ENCODE results near the gene RASGRP4. TPM values are rescaled to one million over a fixed set of nuclear protein-coding genes. Genes with fewer than 3 reads are reported as not detected.

RASGRP4 gene
- total RNA-seq, 1 donor, result not detected

GRCh38 chr19:38437917-38438316 lies 11.9 kb upstream of the RASGRP4 start:
- TF ChIP-seq, protein P1, sequence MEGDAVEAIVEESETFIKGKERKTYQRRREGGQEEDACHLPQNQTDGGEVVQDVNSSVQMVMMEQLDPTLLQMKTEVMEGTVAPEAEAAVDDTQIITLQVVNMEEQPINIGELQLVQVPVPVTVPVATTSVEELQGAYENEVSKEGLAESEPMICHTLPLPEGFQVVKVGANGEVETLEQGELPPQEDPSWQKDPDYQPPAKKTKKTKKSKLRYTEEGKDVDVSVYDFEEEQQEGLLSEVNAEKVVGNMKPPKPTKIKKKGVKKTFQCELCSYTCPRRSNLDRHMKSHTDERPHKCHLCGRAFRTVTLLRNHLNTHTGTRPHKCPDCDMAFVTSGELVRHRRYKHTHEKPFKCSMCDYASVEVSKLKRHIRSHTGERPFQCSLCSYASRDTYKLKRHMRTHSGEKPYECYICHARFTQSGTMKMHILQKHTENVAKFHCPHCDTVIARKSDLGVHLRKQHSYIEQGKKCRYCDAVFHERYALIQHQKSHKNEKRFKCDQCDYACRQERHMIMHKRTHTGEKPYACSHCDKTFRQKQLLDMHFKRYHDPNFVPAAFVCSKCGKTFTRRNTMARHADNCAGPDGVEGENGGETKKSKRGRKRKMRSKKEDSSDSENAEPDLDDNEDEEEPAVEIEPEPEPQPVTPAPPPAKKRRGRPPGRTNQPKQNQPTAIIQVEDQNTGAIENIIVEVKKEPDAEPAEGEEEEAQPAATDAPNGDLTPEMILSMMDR (IDR thresholded peaks at IDR 0.05; ENCODE audit: insufficient read depth, low read depth, low read length), result no peak
- no peak overlapping the region for H3K4me3 ChIP-seq (ENCODE audit: low read depth, low read length)
- no peak for DNase-seq (ENCODE audit: low read depth)

- no peak for DNase-seq (ENCODE audit: low read depth)
- TF ChIP-seq, protein P1 (IDR thresholded peaks at IDR 0.05; ENCODE audit: insufficient read depth, low read depth, low read length), result no peak
- no peak overlapping the region for H3K4me3 ChIP-seq (ENCODE audit: low read depth, low read length)
Measured at GRCh38 chr19:38437295-38437694, 11.3 kb upstream of the RASGRP4 start.

GRCh38 chr19:38434549-38435051 lies 8.6 kb upstream of the RASGRP4 start:
- TF ChIP-seq, protein P1 (IDR thresholded peaks at IDR 0.05; ENCODE audit: insufficient read depth, low read depth, low read length), result no peak
- DNase-seq (ENCODE audit: low read depth), result no peak
- no peak overlapping the region for H3K4me3 ChIP-seq (ENCODE audit: low read depth, low read length)

- no peak within 1 kb of the TSS for H3K4me3 ChIP-seq (ENCODE audit: low read depth, low read length)
- TF ChIP-seq, protein P1 (IDR thresholded peaks at IDR 0.05; ENCODE audit: insufficient read depth, low read depth, low read length), result no peak
- DNase-seq (ENCODE audit: low read depth), result peak; percentile 11
Measured at GRCh38 chr19:38433268-38433733, 7.3 kb upstream of the RASGRP4 start, which contains the start of gene RYR1. Gene RYR1 (plus strand): TSS chr19:38433691. CDS start chr19:38433830, 139 bp downstream.

DNA sequence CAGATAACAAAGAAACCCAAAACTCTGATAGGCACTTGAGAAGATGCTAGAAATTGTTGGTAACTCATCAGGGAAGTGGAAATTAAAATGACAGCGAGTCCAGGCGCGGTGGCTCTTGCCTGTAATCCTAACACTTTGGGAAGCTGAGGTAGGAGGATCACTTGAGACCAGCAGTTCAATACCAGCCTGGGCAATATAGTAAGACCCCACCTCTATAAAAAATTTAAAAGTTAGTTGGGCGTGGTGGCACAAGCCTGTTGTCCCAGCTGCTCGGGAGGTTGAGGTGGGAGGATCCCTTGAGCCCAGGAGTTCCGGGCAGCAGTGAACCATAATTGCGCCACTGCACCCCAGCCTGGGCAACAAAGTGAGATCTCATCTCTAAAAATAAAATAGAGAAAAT lies 4.9 kb upstream of the RASGRP4 start:
- H3K4me3 ChIP-seq (ENCODE audit: low read depth, low read length), result no peak overlapping the region
- no peak for DNase-seq (ENCODE audit: low read depth)
- TF ChIP-seq, protein P1 (IDR thresholded peaks at IDR 0.05; ENCODE audit: insufficient read depth, low read depth, low read length), result no peak

- DNase-seq (ENCODE audit: low read depth), result no peak
- TF ChIP-seq, protein P1 (IDR thresholded peaks at IDR 0.05; ENCODE audit: insufficient read depth, low read depth, low read length), result no peak
- no peak overlapping the region for H3K4me3 ChIP-seq (ENCODE audit: low read depth, low read length)
Measured at GRCh38 chr19:38429811-38430156, 3.8 kb upstream of the RASGRP4 start.

Data from fibroblast of villous mesenchyme (primary cell).